T-cell (primary cell): Measurements from ENCODE around the gene PHLDB1. TPM values are rescaled to one million over a fixed set of nuclear protein-coding genes. Genes with fewer than 3 reads are reported as not detected.

Source experiments
- ATAC-seq, 4 experiments: fragments of 200-7000 bp in 3 of 4; fragments of 150-1000 bp in 1 of 4; cut with Tn5 transposase; replicated peaks in 1 of 4; 1 replicate in 3 of 4; 2 replicates in 1 of 4; pipeline ENCODE4 v1.10.0; 2021; ENCODE audit warnings: moderate library complexity in 3 of 4, mild to moderate bottlenecking in 2 of 4, moderate number of reproducible peaks in 1 of 4
- CTCF ChIA-PET, 2 donors: fragments of 300-600 bp; sonication (Branson Sonifier 250); formaldehyde crosslinking; loops; one replicate each; lab custom pipeline; 2022; ENCODE audit warnings: antibody characterized with exemption in 2 of 2; lab: Charles Lee
- POLR2A ChIA-PET, 2 donors: fragments of 300-600 bp; sonication (Branson Sonifier 250); formaldehyde crosslinking; loops; one replicate each; lab custom pipeline; 2022; ENCODE audit warnings: antibody characterized with exemption in 2 of 2; lab: Charles Lee
- DNase-seq, 35 experiments: peaks; one replicate each; pipeline versions ENCODE4 v3.0.0 to v3.0.0-alpha.2; 2013 to 2023
- H3K27ac ChIP-seq: one replicate; pipeline ENCODE4 v1.5.1; 2013; ENCODE audit warnings: low read length
- H3K27me3 ChIP-seq, 2 experiments: replicated peaks in 1 of 2; 1 replicate in 1 of 2; 2 replicates in 1 of 2; pipeline versions ENCODE4 v1.6.1 to v1.7.0; 2013; ENCODE audit warnings: low read length in 1 of 2, mixed read lengths in 1 of 2; ENCODE audit not compliant: control insufficient read depth in 2 of 2, insufficient read depth in 2 of 2; ENCODE audit errors: extremely low read depth in 1 of 2
- H3K36me3 ChIP-seq, 2 donors: 1 replicate in 1 of 2; 2 replicates in 1 of 2; pipeline versions ENCODE4 v1.6.1 to v1.7.0; 2013; ENCODE audit warnings: low read length in 1 of 2; ENCODE audit not compliant: control insufficient read depth in 2 of 2, insufficient read depth in 1 of 2; ENCODE audit errors: extremely low read depth in 1 of 2
- H3K4me1 ChIP-seq, 2 experiments: 1 replicate in 1 of 2; 2 replicates in 1 of 2; pipeline versions ENCODE4 v1.6.1 to v1.7.0; 2013; ENCODE audit warnings: low read length in 2 of 2, mixed read lengths in 1 of 2; ENCODE audit not compliant: insufficient read depth in 2 of 2, control insufficient read depth in 1 of 2; ENCODE audit errors: extremely low read depth in 1 of 2
- H3K4me3 ChIP-seq, 2 donors: 1 replicate in 1 of 2; 2 replicates in 1 of 2; pipeline versions ENCODE4 v1.5.1 to v1.7.0; 2013; ENCODE audit warnings: mild to moderate bottlenecking in 2 of 2, low read length in 1 of 2, moderate library complexity in 1 of 2; ENCODE audit not compliant: control insufficient read depth in 1 of 2; ENCODE audit errors: extremely low read depth in 1 of 2
- H3K9me3 ChIP-seq: 2 replicates; pipeline ENCODE4 v1.7.0; 2013
- H3K27ac Mint-ChIP-seq, 2 donors: one replicate each; pipeline ENCODE4 v1.8.0; 2020 to 2021; ENCODE audit warnings: mild to moderate bottlenecking in 2 of 2, mixed read lengths in 2 of 2
- H3K27me3 Mint-ChIP-seq, 2 donors: one replicate each; pipeline ENCODE4 v1.8.0; 2021 to 2022; ENCODE audit warnings: mixed read lengths in 2 of 2
- H3K36me3 Mint-ChIP-seq: one replicate; pipeline ENCODE4 v1.8.0; 2021; ENCODE audit warnings: mixed read lengths
- H3K4me1 Mint-ChIP-seq, 3 donors: one replicate each; pipeline ENCODE4 v1.8.0; 2020 to 2022; ENCODE audit warnings: mixed read lengths in 3 of 3, mild to moderate bottlenecking in 1 of 3
- H3K4me3 Mint-ChIP-seq, 3 donors: one replicate each; pipeline ENCODE4 v1.8.0; 2020 to 2022; ENCODE audit warnings: mild to moderate bottlenecking in 3 of 3, mixed read lengths in 3 of 3, moderate library complexity in 3 of 3
- H3K9me3 Mint-ChIP-seq, 3 donors: one replicate each; pipeline ENCODE4 v1.8.0; 2020 to 2022; ENCODE audit warnings: mixed read lengths in 3 of 3
- WGBS: methylation state at CpG from one replicate; pipeline ENCODE4 v1.1.5; 2013; ENCODE audit warnings: missing lambda C conversion rate; ENCODE audit not compliant: insufficient coverage; 5-methylcytosine and 5-hydroxymethylcytosine counted together
- total RNA-seq, 35 experiments: library from RNA in 6 of 35; stranded (reverse) in 6 of 35; fragments of 120-200 nt in 1 of 35; gene quantifications; one replicate each; pipeline versions ENCODE4 v1.2.1 to v1.2.4 and lab custom pipeline; 2013 to 2026

Gene PHLDB1
- total RNA-seq, 5 donors from 2014 or later (not counting 1 experiment from before 2014, with no cell fraction given): 1.8 to 7.8 (median 4.0) TPM

- ChIA-PET POLR2A (no interaction called here), CTCF (no interaction called here)
- Mint-ChIP-seq H3K36me3 (no peaks in the 10 kb centered on the region), H3K4me3 (no peak overlapping the region), H3K9me3 (no peaks in the 10 kb centered on the region), H3K4me1 (no peaks in the 10 kb centered on the region), H3K27me3 (no peaks in the 10 kb centered on the region), H3K27ac (no peak overlapping the region)
- DNase-seq: no peak
- H3K4me3 ChIP-seq: no peak overlapping the region
- H3K27me3 ChIP-seq: peaks cover 0 to 7% of the 10 kb centered on the region in 2 experiments
- H3K36me3 ChIP-seq: no peaks in the 10 kb centered on the region
- no peaks in the 10 kb centered on the region for H3K9me3 ChIP-seq
- WGBS: 94% methylated on average over 12 of the region's 24 CpGs
- H3K4me1 ChIP-seq: no peaks in the 10 kb centered on the region
- no peak for ATAC-seq
- H3K27ac ChIP-seq: no peak overlapping the region
These were observed 37.8 kb downstream of the PHLDB1 start for GRCh38 chr11:118645066-118645715.

GRCh38 chr11:118646393-118646792 lies 39.0 kb downstream of the PHLDB1 start:
- Histone ChIP-seq H3K4me1 (no peaks in the 10 kb centered on the region), H3K9me3 (no peaks in the 10 kb centered on the region), H3K27ac (no peak overlapping the region), H3K4me3 (no peak overlapping the region), H3K27me3 (peaks cover 0 to 5% of the 10 kb centered on the region in 2 experiments), H3K36me3 (no peaks in the 10 kb centered on the region)
- Mint-ChIP-seq H3K4me3 (no peak overlapping the region), H3K4me1 (no peaks in the 10 kb centered on the region), H3K27ac (no peak overlapping the region), H3K27me3 (no peaks in the 10 kb centered on the region), H3K36me3 (no peaks in the 10 kb centered on the region), H3K9me3 (no peaks in the 10 kb centered on the region)
- POLR2A ChIA-PET: no interaction called here
- DNase-seq (no peak), ATAC-seq (no peak)
- 80% methylated on average over 2 of the region's 3 CpGs for WGBS
- CTCF ChIA-PET: interaction anchor here in 1 of 2 donors (0.6 kb wide), 2 partner anchors 120 to 288 kb away, joined by 3 to 7 read pairs; no protein-coding TSS in a partner anchor

- H3K36me3 ChIP-seq: no peaks in the 10 kb centered on the region
- ChIA-PET POLR2A (no interaction called here), CTCF (no interaction called here)
- peaks cover 9 to 10% (median 10%) of the 10 kb centered on the region in 3 donors for H3K4me1 Mint-ChIP-seq
- H3K27ac ChIP-seq: no peak overlapping the region
- H3K9me3 Mint-ChIP-seq: no peaks in the 10 kb centered on the region
- H3K36me3 Mint-ChIP-seq: no peaks in the 10 kb centered on the region
- no peak overlapping the region for H3K27ac Mint-ChIP-seq
- DNase-seq (no peak), ATAC-seq (no peak)
- no peak overlapping the region for H3K4me3 ChIP-seq
- H3K27me3 Mint-ChIP-seq: no peaks in the 10 kb centered on the region
- WGBS: 92% methylated on average over 4 of the region's 5 CpGs
- no peak overlapping the region for H3K4me3 Mint-ChIP-seq
- no peaks in the 10 kb centered on the region for H3K9me3 ChIP-seq
- peaks cover 0 to 5% of the 10 kb centered on the region in 2 experiments for H3K27me3 ChIP-seq
- H3K4me1 ChIP-seq: peaks cover 0 to 4% of the 10 kb centered on the region in 2 experiments
These were observed 40.9 kb downstream of the PHLDB1 start for GRCh38 chr11:118648291-118648690.

- ATAC-seq (no peak), DNase-seq (no peak)
- ChIA-PET POLR2A (no interaction called here), CTCF (no interaction called here)
- no peak overlapping the region for H3K4me3 Mint-ChIP-seq
- no peaks in the 10 kb centered on the region for H3K36me3 Mint-ChIP-seq
- Histone ChIP-seq H3K27me3 (no peaks in the 10 kb centered on the region), H3K9me3 (no peaks in the 10 kb centered on the region), H3K27ac (no peak overlapping the region), H3K4me1 (peaks cover 0 to 4% of the 10 kb centered on the region in 2 experiments), H3K4me3 (no peak overlapping the region), H3K36me3 (no peaks in the 10 kb centered on the region)
- no peaks in the 10 kb centered on the region for H3K27me3 Mint-ChIP-seq
- peaks cover 9 to 10% (median 10%) of the 10 kb centered on the region in 3 donors for H3K4me1 Mint-ChIP-seq
- 70% methylated on average over 2 of the region's 10 CpGs for WGBS
- H3K9me3 Mint-ChIP-seq: no peaks in the 10 kb centered on the region
- no peak overlapping the region for H3K27ac Mint-ChIP-seq
These were observed 42.5 kb downstream of the PHLDB1 start for GRCh38 chr11:118649941-118650340.

GRCh38 chr11:118650366-118650765 lies 43.0 kb downstream of the PHLDB1 start:
- CTCF ChIA-PET: no interaction called here

GRCh38 chr11:118651820-118652219 lies 44.4 kb downstream of the PHLDB1 start:
- Histone ChIP-seq H3K4me1 (peaks cover 0 to 4% of the 10 kb centered on the region in 2 experiments), H3K4me3 (no peak overlapping the region), H3K27ac (no peak overlapping the region), H3K27me3 (no peaks in the 10 kb centered on the region), H3K9me3 (no peaks in the 10 kb centered on the region), H3K36me3 (no peaks in the 10 kb centered on the region)
- Mint-ChIP-seq H3K9me3 (no peaks in the 10 kb centered on the region), H3K36me3 (no peaks in the 10 kb centered on the region), H3K4me1 (peaks cover 9 to 10% (median 10%) of the 10 kb centered on the region in 3 donors), H3K4me3 (no peak overlapping the region), H3K27me3 (no peaks in the 10 kb centered on the region), H3K27ac (no peak overlapping the region)
- 92% methylated on average over 2 of the region's 3 CpGs for WGBS
- CTCF ChIA-PET: interaction anchor here in 1 of 2 donors (0.5 kb wide), 1 partner anchor 227 kb away, joined by 11 read pairs; no protein-coding TSS in a partner anchor
- ATAC-seq (no peak), DNase-seq (no peak)
- POLR2A ChIA-PET: no interaction called here

More at GRCh38 chr11:118650366-118650765, 43.0 kb downstream of the PHLDB1 start:
- H3K36me3 Mint-ChIP-seq: no peaks in the 10 kb centered on the region
- Histone ChIP-seq H3K4me1 (peaks cover 0 to 4% of the 10 kb centered on the region in 2 experiments), H3K27me3 (no peaks in the 10 kb centered on the region), H3K4me3 (no peak overlapping the region), H3K9me3 (no peaks in the 10 kb centered on the region), H3K36me3 (no peaks in the 10 kb centered on the region), H3K27ac (no peak overlapping the region)
- no peak overlapping the region for H3K4me3 Mint-ChIP-seq
- DNase-seq (no peak), ATAC-seq (no peak)
- 98% methylated on average over 5 of the region's 8 CpGs for WGBS
- H3K4me1 Mint-ChIP-seq: peaks cover 9 to 10% (median 10%) of the 10 kb centered on the region in 3 donors
- no peaks in the 10 kb centered on the region for H3K27me3 Mint-ChIP-seq
- H3K27ac Mint-ChIP-seq: no peak overlapping the region
- POLR2A ChIA-PET: no interaction called here
- no peaks in the 10 kb centered on the region for H3K9me3 Mint-ChIP-seq
